Mesodermal cell (in vitro differentiated cells): ENCODE data around the gene CT45A1.
"Not testable (repeated sequence)": the region's sequence is repeated elsewhere in the genome, so short reads cannot be mapped to it uniquely, and the experiment has no call there.

Source experiments
- H3K27ac ChIP-seq: 2 replicates; pipeline ENCODE4 v1.7.0; 2013; ENCODE audit warnings: mild to moderate bottlenecking, low read depth, low read length, moderate library complexity; ENCODE audit not compliant: severe bottlenecking
- H3K36me3 ChIP-seq: 2 replicates; pipeline ENCODE4 v1.7.1; 2013; ENCODE audit warnings: mild to moderate bottlenecking, low read length, moderate library complexity; ENCODE audit not compliant: control insufficient read depth, insufficient read depth
- H3K4me1 ChIP-seq: one replicate; pipeline ENCODE4 v1.7.1; 2013; ENCODE audit warnings: mild to moderate bottlenecking, low read length; ENCODE audit not compliant: insufficient read depth, control insufficient read depth, poor library complexity, severe bottlenecking
- H3K4me3 ChIP-seq: 2 replicates; pipeline ENCODE4 v1.7.0; 2013; ENCODE audit warnings: low read length, control low read depth, mild to moderate bottlenecking; ENCODE audit not compliant: insufficient read depth, poor library complexity, severe bottlenecking; ENCODE audit errors: extremely low read depth
- H3K9me3 ChIP-seq: 2 replicates; pipeline ENCODE4 v1.7.1; 2013; ENCODE audit warnings: mild to moderate bottlenecking, low read length, moderate library complexity; ENCODE audit not compliant: control insufficient read depth
- WGBS, 2 experiments: methylation state at CpG; one replicate each; pipeline ENCODE4 v1.1.5; 2013; ENCODE audit warnings: missing lambda C conversion rate in 2 of 2; ENCODE audit not compliant: insufficient coverage in 2 of 2; 5-methylcytosine and 5-hydroxymethylcytosine counted together

Gene CT45A1

GRCh38 chrX:135741192-135741715 is 27.8 kb downstream of the CT45A1 start:
- Histone ChIP-seq H3K9me3 (no peaks in the 10 kb centered on the region), H3K27ac (no peak overlapping the region), H3K36me3 (no peaks in the 10 kb centered on the region), H3K4me3 (no peak overlapping the region), H3K4me1 (no peaks in the 10 kb centered on the region)
- WGBS, 2 experiments: 92 to 100% methylated on average over 1 to 15 of the region's 23 CpGs

DNA sequence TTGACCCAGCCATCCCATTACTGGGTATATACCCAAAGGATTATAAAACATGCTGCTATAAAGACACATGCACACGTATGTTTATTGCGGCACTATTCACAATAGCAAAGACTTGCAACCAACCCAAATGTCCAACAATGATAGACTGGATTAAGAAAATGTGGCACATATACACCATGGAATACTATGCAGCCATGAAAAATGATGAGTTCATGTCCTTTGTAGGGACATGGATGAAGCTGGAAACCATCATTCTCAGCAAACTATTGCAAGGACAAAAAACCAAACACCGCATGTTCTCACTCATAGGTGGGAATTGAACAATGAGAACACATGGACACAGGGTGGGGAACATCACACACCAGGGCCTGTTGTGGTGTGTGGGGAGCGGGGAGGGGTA is 31.3 kb downstream of the CT45A1 start:
- not testable (repeated sequence) for H3K36me3 ChIP-seq, H3K4me3 ChIP-seq, H3K9me3 ChIP-seq, H3K27ac ChIP-seq, H3K4me1 ChIP-seq
- WGBS, 2 experiments: no CpG with 5 or more reads among the region's 4 CpGs

- H3K27ac ChIP-seq, H3K9me3 ChIP-seq, H3K4me3 ChIP-seq, H3K4me1 ChIP-seq, H3K36me3 ChIP-seq: not testable (repeated sequence)
- WGBS, 2 experiments: no CpG with 5 or more reads among the region's 17 CpGs
Observed at GRCh38 chrX:135768091-135768490, 54.7 kb downstream of the CT45A1 start, which contains the start of gene CT45A3. TSS of gene CT45A3 (minus strand) at chrX:135768191. CDS start at chrX:135764444, 3,747 bp downstream.
